Naive thymus-derived CD4-positive, alpha-beta T cell (primary cell): Measurements from ENCODE around the gene SHD. TPM values are rescaled to one million over a fixed set of nuclear protein-coding genes. Genes with fewer than 3 reads are reported as not detected.
A peak's percentile ranks its signal among the peaks of the same experiment; 100 is the strongest.

Source experiments
- ATAC-seq: fragments of 150-1000 bp; cut with Tn5 transposase; 2 replicates; pipeline ENCODE4 v1.10.0; 2021; ENCODE audit warnings: mild to moderate bottlenecking, moderate library complexity
- CTCF ChIA-PET: fragments of 350-600 bp; sonication (Branson Sonifier 250); formaldehyde crosslinking; loops from one replicate; lab custom pipeline; 2021; ENCODE audit warnings: antibody characterized with exemption; lab: Charles Lee
- POLR2A ChIA-PET: fragments of 350-600 bp; sonication (Branson Sonifier 250); formaldehyde crosslinking; loops from one replicate; lab custom pipeline; 2021; ENCODE audit warnings: antibody characterized with exemption, inconsistent platforms; lab: Charles Lee
- DNase-seq, 9 donors: peaks; one replicate each; pipeline versions ENCODE4 v3.0.0 to v3.0.0-alpha.2; 2020 to 2022; ENCODE audit warnings: mixed read lengths in 1 of 9
- H3K27ac ChIP-seq: one replicate; pipeline ENCODE4 v1.7.0; 2013; ENCODE audit warnings: mild to moderate bottlenecking, low read depth, low read length, moderate library complexity
- H3K27me3 ChIP-seq, 2 donors: one replicate each; pipeline ENCODE4 v1.7.0; 2013; ENCODE audit warnings: low read length in 2 of 2, mild to moderate bottlenecking in 2 of 2, moderate library complexity in 2 of 2; ENCODE audit not compliant: control insufficient read depth in 2 of 2, insufficient read depth in 2 of 2
- H3K36me3 ChIP-seq, 3 experiments: 1 replicate in 2 of 3; 2 replicates in 1 of 3; pipeline ENCODE4 v1.7.0; 2013; ENCODE audit warnings: low read length in 3 of 3, mild to moderate bottlenecking in 3 of 3, moderate library complexity in 1 of 3; ENCODE audit not compliant: insufficient read depth in 3 of 3, control insufficient read depth in 2 of 3
- H3K4me1 ChIP-seq, 2 donors: one replicate each; pipeline ENCODE4 v1.7.0; 2013; ENCODE audit warnings: low read length in 2 of 2, mild to moderate bottlenecking in 2 of 2, moderate library complexity in 1 of 2; ENCODE audit not compliant: control insufficient read depth in 2 of 2, insufficient read depth in 2 of 2
- H3K4me3 ChIP-seq: 2 replicates; pipeline ENCODE4 v1.7.0; 2013; ENCODE audit warnings: mild to moderate bottlenecking, low read length
- H3K9me3 ChIP-seq, 3 experiments: 1 replicate in 2 of 3; 2 replicates in 1 of 3; pipeline ENCODE4 v1.7.0; 2013; ENCODE audit warnings: low read length in 3 of 3; ENCODE audit not compliant: control insufficient read depth in 2 of 3
- H3K27ac Mint-ChIP-seq, 9 donors: one replicate each; pipeline ENCODE4 v1.8.0; 2020 to 2022; ENCODE audit warnings: mixed read lengths in 9 of 9, mild to moderate bottlenecking in 8 of 9, moderate library complexity in 5 of 9, inconsistent platforms in 2 of 9
- H3K27me3 Mint-ChIP-seq, 5 donors: one replicate each; pipeline ENCODE4 v1.8.0; 2021 to 2022; ENCODE audit warnings: mixed read lengths in 5 of 5, mild to moderate bottlenecking in 1 of 5
- H3K36me3 Mint-ChIP-seq, 5 donors: one replicate each; pipeline ENCODE4 v1.8.0; 2020 to 2022; ENCODE audit warnings: mixed read lengths in 5 of 5, mild to moderate bottlenecking in 3 of 5, inconsistent platforms in 1 of 5
- H3K4me1 Mint-ChIP-seq, 7 donors: one replicate each; pipeline ENCODE4 v1.8.0; 2020 to 2022; ENCODE audit warnings: mixed read lengths in 7 of 7, mild to moderate bottlenecking in 3 of 7, inconsistent platforms in 1 of 7
- H3K4me3 Mint-ChIP-seq, 10 donors: one replicate each; pipeline ENCODE4 v1.8.0; 2020 to 2022; ENCODE audit warnings: mild to moderate bottlenecking in 10 of 10, mixed read lengths in 10 of 10, moderate library complexity in 6 of 10, inconsistent platforms in 2 of 10
- H3K9me3 Mint-ChIP-seq, 11 donors: one replicate each; pipeline ENCODE4 v1.8.0; 2020 to 2022; ENCODE audit warnings: mixed read lengths in 11 of 11, mild to moderate bottlenecking in 4 of 11, inconsistent platforms in 1 of 11, moderate library complexity in 1 of 11
- intact Hi-C, 2 donors: fragments of 100-400 bp; cut with micrococcal nuclease; formaldehyde crosslinking; loops; one replicate each; pipeline ENCODE4 v1.15.1; 2023
- polyA plus RNA-seq, 2 donors: library from polyadenylated mRNA; unstranded; fragments of 300-500 nt; fragmentation: Illumina TruSeq; gene quantifications; one replicate each; pipeline ENCODE4 v1.2.3, GENCODE V29; 2021
- total RNA-seq, 6 experiments: library from RNA in 5 of 6; stranded (reverse) in 5 of 6; gene quantifications; 1 replicate in 5 of 6; 2 replicates in 1 of 6; pipeline ENCODE4 v1.2.3 and lab custom pipeline; 2021 to 2026

Gene SHD
- total and polyA plus RNA-seq, 7 experiments from 2014 or later: 2.3 TPM; not detected in 6

- DNase-seq: no peak
- intact Hi-C loops: no loop called here
- Histone ChIP-seq H3K36me3 (no peaks in the 10 kb centered on the region), H3K27me3 (no peaks in the 10 kb centered on the region), H3K27ac (no peak overlapping the region), H3K9me3 (no peaks in the 10 kb centered on the region), H3K4me3 (no peak overlapping the region), H3K4me1 (no peaks in the 10 kb centered on the region)
- H3K36me3 Mint-ChIP-seq: peaks cover 0 to 2% (median 0%) of the 10 kb centered on the region in 5 donors
- peaks cover 0 to 6% (median under 1%) of the 10 kb centered on the region in 7 donors for H3K4me1 Mint-ChIP-seq
- no peak overlapping the region for H3K27ac Mint-ChIP-seq
- H3K27me3 Mint-ChIP-seq: no peaks in the 10 kb centered on the region
- no peak for ATAC-seq
- CTCF ChIA-PET: no interaction called here
- no peak overlapping the region for H3K4me3 Mint-ChIP-seq
- POLR2A ChIA-PET: no interaction called here
- H3K9me3 Mint-ChIP-seq: no peaks in the 10 kb centered on the region
Measured at GRCh38 chr19:4310247-4311121, 31.4 kb downstream of the SHD start.

DNA sequence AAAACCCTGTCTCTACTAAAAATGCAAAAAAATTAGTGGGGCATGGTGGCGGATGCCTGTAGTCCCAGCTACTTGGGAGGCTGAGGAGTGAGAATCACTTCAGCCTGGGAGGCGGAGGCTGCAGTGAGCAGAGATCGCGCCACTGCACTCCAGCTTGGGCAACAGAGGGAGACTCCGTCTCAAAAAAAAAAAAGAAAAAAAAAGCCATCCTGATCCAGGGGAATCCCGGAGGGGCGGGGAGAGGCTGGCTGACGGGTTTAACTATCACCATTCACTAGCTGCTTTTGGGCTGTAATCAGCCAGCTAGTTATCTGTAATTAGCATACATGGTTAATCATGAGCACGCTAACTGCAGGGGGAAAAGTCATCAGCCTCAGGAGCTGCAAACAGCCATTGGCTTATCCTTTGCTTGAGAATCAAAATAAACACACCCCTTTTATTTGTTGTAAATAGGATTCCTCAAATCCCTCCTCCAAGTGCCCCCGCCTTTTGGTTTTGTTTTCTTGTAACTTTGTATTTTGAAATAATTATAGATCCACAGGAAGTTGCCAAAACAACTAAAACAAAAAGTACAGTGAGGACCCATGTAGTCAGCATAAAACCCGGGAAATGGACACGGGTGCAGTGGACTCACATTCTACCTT is 34.9 kb downstream of the SHD start:
- Mint-ChIP-seq H3K27ac (no peak overlapping the region), H3K27me3 (no peaks in the 10 kb centered on the region), H3K9me3 (peaks cover 0 to 2% (median 0%) of the 10 kb centered on the region in 11 donors), H3K36me3 (peaks cover 0 to 19% (median 0%) of the 10 kb centered on the region in 5 donors), H3K4me1 (peaks cover 0 to 4% (median 0%) of the 10 kb centered on the region in 7 donors), H3K4me3 (no peak overlapping the region)
- ATAC-seq (no peak), DNase-seq (no peak)
- CTCF ChIA-PET: interaction anchor here (0.9 to 1.0 kb wide), 2 partner anchors 39 to 47 kb away, joined by 3 read pairs; no protein-coding TSS in a partner anchor
- intact Hi-C loops: no loop called here
- no peaks in the 10 kb centered on the region for H3K27me3 ChIP-seq
- POLR2A ChIA-PET: interaction anchor here (0.6 to 1.5 kb wide), 2 partner anchors 18 to 25 kb away, joined by 3 read pairs; partner anchors contain the start of gene STAP2
- H3K36me3 ChIP-seq: no peaks in the 10 kb centered on the region
- no peaks in the 10 kb centered on the region for H3K4me1 ChIP-seq
- no peak overlapping the region for H3K4me3 ChIP-seq
- H3K27ac ChIP-seq: no peak overlapping the region
- H3K9me3 ChIP-seq: no peaks in the 10 kb centered on the region

GRCh38 chr19:4316956-4317355 is 37.9 kb downstream of the SHD start:
- intact Hi-C loops: no loop called here
- ATAC-seq (no peak), DNase-seq (no peak)
- H3K4me3 Mint-ChIP-seq: no peak overlapping the region
- H3K27me3 Mint-ChIP-seq: no peaks in the 10 kb centered on the region
- Histone ChIP-seq H3K9me3 (no peaks in the 10 kb centered on the region), H3K4me3 (no peak overlapping the region), H3K27me3 (no peaks in the 10 kb centered on the region), H3K4me1 (no peaks in the 10 kb centered on the region), H3K27ac (no peak overlapping the region), H3K36me3 (no peaks in the 10 kb centered on the region)
- H3K27ac Mint-ChIP-seq: no peak overlapping the region
- CTCF ChIA-PET: no interaction called here
- peaks cover 0 to 12% (median 0%) of the 10 kb centered on the region in 7 donors for H3K4me1 Mint-ChIP-seq
- peaks cover 0 to 17% (median 0%) of the 10 kb centered on the region in 11 donors for H3K9me3 Mint-ChIP-seq
- POLR2A ChIA-PET: no interaction called here
- H3K36me3 Mint-ChIP-seq: peaks cover 0 to 35% (median 0%) of the 10 kb centered on the region in 5 donors

- no peak overlapping the region for H3K27ac ChIP-seq
- Mint-ChIP-seq H3K36me3 (peaks cover 0 to 35% (median 0%) of the 10 kb centered on the region in 5 donors), H3K4me3 (no peak overlapping the region), H3K9me3 (peaks cover 0 to 17% (median 0%) of the 10 kb centered on the region in 11 donors), H3K27ac (peak overlapping the region in 1 of 9 donors; percentile 76), H3K4me1 (peaks cover 0 to 12% (median 0%) of the 10 kb centered on the region in 7 donors), H3K27me3 (no peaks in the 10 kb centered on the region)
- ATAC-seq (no peak), DNase-seq (no peak)
- intact Hi-C loops: no loop called here
- no peak overlapping the region for H3K4me3 ChIP-seq
- H3K4me1 ChIP-seq: no peaks in the 10 kb centered on the region
- no peaks in the 10 kb centered on the region for H3K27me3 ChIP-seq
- ChIA-PET CTCF (no interaction called here), POLR2A (no interaction called here)
- H3K36me3 ChIP-seq: no peaks in the 10 kb centered on the region
- no peaks in the 10 kb centered on the region for H3K9me3 ChIP-seq
Measured at GRCh38 chr19:4318460-4318859, 39.4 kb downstream of the SHD start.

- POLR2A ChIA-PET: no interaction called here
- intact Hi-C loops: no loop called here
Measured at GRCh38 chr19:4319067-4319718, 40.1 kb downstream of the SHD start.

GRCh38 chr19:4320419-4320818 is 41.4 kb downstream of the SHD start:
- H3K27me3 Mint-ChIP-seq: no peaks in the 10 kb centered on the region
- DNase-seq (no peak), ATAC-seq (no peak)
- Histone ChIP-seq H3K4me1 (no peaks in the 10 kb centered on the region), H3K36me3 (no peaks in the 10 kb centered on the region), H3K27ac (no peak overlapping the region), H3K27me3 (no peaks in the 10 kb centered on the region), H3K4me3 (no peak overlapping the region), H3K9me3 (no peaks in the 10 kb centered on the region)
- H3K27ac Mint-ChIP-seq: peak overlapping the region in 2 of 9 donors; percentile 3 to 44
- ChIA-PET POLR2A (interaction anchor here (1.0 kb wide), 1 partner anchor 23 kb away, joined by 3 read pairs; the partner anchor contains the start of gene MPND), CTCF (interaction anchor here (0.5 to 1.5 kb wide), 8 partner anchors 22 to 466 kb away, joined by 3 to 7 read pairs (median 4); no protein-coding TSS in a partner anchor)
- H3K4me1 Mint-ChIP-seq: peaks cover 0 to 12% (median 0%) of the 10 kb centered on the region in 7 donors
- peaks cover 0 to 17% (median 0%) of the 10 kb centered on the region in 11 donors for H3K9me3 Mint-ChIP-seq
- intact Hi-C loops: no loop called here
- H3K36me3 Mint-ChIP-seq: peaks cover 0 to 37% (median 0%) of the 10 kb centered on the region in 5 donors
- H3K4me3 Mint-ChIP-seq: no peak overlapping the region

More at GRCh38 chr19:4319067-4319718, 40.1 kb downstream of the SHD start:
- H3K9me3 ChIP-seq: no peaks in the 10 kb centered on the region
- Mint-ChIP-seq H3K4me1 (peaks cover 0 to 12% (median 0%) of the 10 kb centered on the region in 7 donors), H3K9me3 (peaks cover 0 to 17% (median 0%) of the 10 kb centered on the region in 11 donors), H3K27ac (peak overlapping the region in 6 of 9 donors; percentile 8 to 76 (median 48)), H3K27me3 (no peaks in the 10 kb centered on the region), H3K4me3 (peak overlapping the region in 1 of 10 donors; percentile 38), H3K36me3 (peaks cover 0 to 35% (median 0%) of the 10 kb centered on the region in 5 donors)
- H3K4me1 ChIP-seq: no peaks in the 10 kb centered on the region
- H3K27me3 ChIP-seq: no peaks in the 10 kb centered on the region
- DNase-seq (no peak), ATAC-seq (no peak)
- CTCF ChIA-PET: interaction anchor here (0.6 to 1.3 kb wide), 4 partner anchors 23 to 293 kb away, joined by 3 to 6 read pairs (median 4); no protein-coding TSS in a partner anchor
- H3K36me3 ChIP-seq: no peaks in the 10 kb centered on the region
- H3K27ac ChIP-seq: no peak overlapping the region
- H3K4me3 ChIP-seq: no peak overlapping the region
